ENCODE data around the gene CFAP61. TPM values are rescaled to one million over a fixed set of nuclear protein-coding genes. Genes with fewer than 3 reads are reported as not detected.

Gene CFAP61
- total and polyA plus RNA-seq, 2 experiments from 2014 or later: 0.21 TPM; not detected in 1

GRCh38 chr20:20037960-20038359 lies 14.4 kb upstream of the CFAP61 start:
- no peaks in the 10 kb centered on the region for H3K9me3 Mint-ChIP-seq
- no peaks in the 10 kb centered on the region; the same call in 1 of the 2 replicates for H4K20me1 ChIP-seq (replicated peaks; ENCODE audit: insufficient read depth)
- H3K4me1 ChIP-seq (ENCODE audit: insufficient read depth): peaks cover 6% of the 10 kb centered on the region; the same call in 1 of the 2 replicates
- H3K4me3 Mint-ChIP-seq: no peak overlapping the region
- H3F3A ChIP-seq (replicated peaks; ENCODE audit: low read depth): no peaks in the 10 kb centered on the region
- H3K27ac Mint-ChIP-seq: peak overlapping the region; percentile 50
- H3K36me3 ChIP-seq (ENCODE audit: insufficient read depth): peaks cover 48% of the 10 kb centered on the region
- H3K27me3 ChIP-seq (ENCODE audit: insufficient read depth): no peaks in the 10 kb centered on the region
- H3K9me2 ChIP-seq (ENCODE audit: insufficient read depth): no peaks in the 10 kb centered on the region
- H3K27ac ChIP-seq (ENCODE audit: low read depth): peak overlapping the region; percentile 56; the same call in 1 of the 2 replicates
- H3K27me3 Mint-ChIP-seq (ENCODE audit: insufficient read depth, low read depth, poor library complexity): no peaks in the 10 kb centered on the region
- no peak overlapping the region for H3K4me3 ChIP-seq
- H3K4me2 ChIP-seq: no peak overlapping the region
- TF ChIP-seq CTCF (conservative IDR thresholded peaks at IDR 0.05; ENCODE audit: low read depth in 2 of 2) (no peak), CREB1 (CRISPR knock-in tag; IDR thresholded peaks at IDR 0.05; ENCODE audit: low read depth) (no peak), ZNF114 (CRISPR knock-in tag; IDR thresholded peaks at IDR 0.05) (no peak), ZNF331 (CRISPR knock-in tag; IDR thresholded peaks at IDR 0.05; ENCODE audit: low read depth) (no peak), EZH2 (IDR thresholded peaks at IDR 0.05; ENCODE audit: low read depth, unreplicated experiment) (no peak), REST (IDR thresholded peaks at IDR 0.05; ENCODE audit: unreplicated experiment) (no peak), POLR2AphosphoS5 (IDR thresholded peaks at IDR 0.05; ENCODE audit: low read depth) (no peak), ZNF462 (CRISPR knock-in tag; IDR thresholded peaks at IDR 0.05) (no peak), EZH2phosphoT487 (IDR thresholded peaks at IDR 0.05; ENCODE audit: unreplicated experiment) (no peak), ETS1 (IDR thresholded peaks at IDR 0.05) (no peak), NANOG (IDR thresholded peaks at IDR 0.05; ENCODE audit: borderline replicate concordance) (no peak), JUNB (IDR thresholded peaks at IDR 0.05; ENCODE audit: unreplicated experiment) (no peak), STAT1 (IDR thresholded peaks at IDR 0.05; ENCODE audit: unreplicated experiment) (no peak)
- ATAC-seq (no peak), DNase-seq (ENCODE audit: low spot score) (peak; percentile 66)
- H3K79me2 ChIP-seq (replicated peaks; ENCODE audit: insufficient read depth): no peaks in the 10 kb centered on the region
- H3K36me3 Mint-ChIP-seq (ENCODE audit: low read depth): peaks cover 77% of the 10 kb centered on the region
- H2AFZ ChIP-seq: no peak overlapping the region
- H3K4me1 Mint-ChIP-seq: peaks cover 9% of the 10 kb centered on the region; the same call in 2 of the 3 replicates

Data from GM23338 (cell line).